ENCODE measurements around the gene PLEKHB1.

Gene PLEKHB1

GRCh38 chr11:73653996-73654395 is 7.6 kb downstream of the PLEKHB1 start:
- TF ChIP-seq, protein P1, sequence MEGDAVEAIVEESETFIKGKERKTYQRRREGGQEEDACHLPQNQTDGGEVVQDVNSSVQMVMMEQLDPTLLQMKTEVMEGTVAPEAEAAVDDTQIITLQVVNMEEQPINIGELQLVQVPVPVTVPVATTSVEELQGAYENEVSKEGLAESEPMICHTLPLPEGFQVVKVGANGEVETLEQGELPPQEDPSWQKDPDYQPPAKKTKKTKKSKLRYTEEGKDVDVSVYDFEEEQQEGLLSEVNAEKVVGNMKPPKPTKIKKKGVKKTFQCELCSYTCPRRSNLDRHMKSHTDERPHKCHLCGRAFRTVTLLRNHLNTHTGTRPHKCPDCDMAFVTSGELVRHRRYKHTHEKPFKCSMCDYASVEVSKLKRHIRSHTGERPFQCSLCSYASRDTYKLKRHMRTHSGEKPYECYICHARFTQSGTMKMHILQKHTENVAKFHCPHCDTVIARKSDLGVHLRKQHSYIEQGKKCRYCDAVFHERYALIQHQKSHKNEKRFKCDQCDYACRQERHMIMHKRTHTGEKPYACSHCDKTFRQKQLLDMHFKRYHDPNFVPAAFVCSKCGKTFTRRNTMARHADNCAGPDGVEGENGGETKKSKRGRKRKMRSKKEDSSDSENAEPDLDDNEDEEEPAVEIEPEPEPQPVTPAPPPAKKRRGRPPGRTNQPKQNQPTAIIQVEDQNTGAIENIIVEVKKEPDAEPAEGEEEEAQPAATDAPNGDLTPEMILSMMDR (conservative IDR thresholded peaks at IDR 0.05; ENCODE audit: low read depth, low read length) = no peak
- H3K4me3 ChIP-seq (ENCODE audit: low read length) = no peak overlapping the region
- DNase-seq (ENCODE audit: low read depth) = no peak

GRCh38 chr11:73654482-73655021 is 8.2 kb downstream of the PLEKHB1 start:
- TF ChIP-seq, protein P1 (conservative IDR thresholded peaks at IDR 0.05; ENCODE audit: low read depth, low read length) = no peak
- no peak overlapping the region for H3K4me3 ChIP-seq (ENCODE audit: low read length)

DNA sequence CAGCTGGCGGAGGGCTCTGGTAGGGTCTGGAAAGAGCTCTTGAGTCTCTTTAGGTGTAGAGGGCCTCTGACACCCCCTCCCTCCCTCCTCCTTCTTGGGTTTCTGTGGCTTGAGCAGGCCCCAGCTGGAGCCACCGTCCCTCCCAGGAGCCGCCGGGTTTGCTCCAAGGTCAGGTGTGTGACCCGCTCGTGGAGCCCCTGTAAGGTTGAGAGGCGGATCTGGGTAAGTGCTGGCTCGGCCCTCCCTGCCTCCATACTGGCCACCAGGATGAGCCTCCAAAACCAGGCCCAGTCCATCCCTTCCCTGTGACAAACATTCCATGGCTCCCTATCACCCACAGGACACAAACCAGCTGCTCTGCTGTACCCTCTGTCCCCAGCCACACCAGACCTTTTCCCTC is 9.3 kb downstream of the PLEKHB1 start:
- TF ChIP-seq, protein P1 (conservative IDR thresholded peaks at IDR 0.05; ENCODE audit: low read depth, low read length) = no peak
- DNase-seq (ENCODE audit: low read depth) = no peak
- no peak overlapping the region for H3K4me3 ChIP-seq (ENCODE audit: low read length)

More at GRCh38 chr11:73654482-73655021, 8.2 kb downstream of the PLEKHB1 start:
- no peak for DNase-seq (ENCODE audit: low read depth)

GRCh38 chr11:73656985-73657384 is 10.6 kb downstream of the PLEKHB1 start:
- no peak overlapping the region for H3K4me3 ChIP-seq (ENCODE audit: low read length)
- DNase-seq (ENCODE audit: low read depth) = no peak
- TF ChIP-seq, protein P1 (conservative IDR thresholded peaks at IDR 0.05; ENCODE audit: low read depth, low read length) = no peak

- TF ChIP-seq, protein P1 (conservative IDR thresholded peaks at IDR 0.05; ENCODE audit: low read depth, low read length) = no peak
- DNase-seq (ENCODE audit: low read depth) = no peak
- H3K4me3 ChIP-seq (ENCODE audit: low read length) = no peak overlapping the region
These were observed 13.6 kb downstream of the PLEKHB1 start for GRCh38 chr11:73659961-73660360.

DNA sequence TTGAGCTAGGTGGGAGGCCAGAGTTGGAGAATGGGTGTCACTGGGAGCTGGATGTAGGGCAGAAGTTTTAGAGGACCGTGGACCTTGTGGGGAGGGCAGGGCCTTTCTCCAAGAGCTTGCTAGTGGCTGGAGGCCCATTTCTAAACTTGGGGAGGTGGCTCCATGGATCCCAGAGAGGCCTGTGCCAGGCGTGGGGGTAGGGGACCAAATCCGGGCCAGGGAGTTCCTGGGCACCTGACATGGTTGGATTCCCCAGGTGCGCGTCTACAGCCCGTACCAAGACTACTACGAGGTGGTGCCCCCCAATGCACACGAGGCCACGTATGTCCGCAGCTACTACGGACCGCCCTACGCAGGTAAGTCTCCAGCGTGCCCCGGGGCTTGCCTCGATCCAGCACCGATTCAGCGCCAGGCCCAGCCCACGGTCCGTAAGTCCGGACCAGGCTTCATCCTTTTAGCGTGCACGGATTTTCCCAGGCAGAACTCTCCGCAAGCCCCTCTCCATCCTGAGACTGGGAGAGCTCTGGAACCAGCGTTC is 14.2 kb downstream of the PLEKHB1 start:
- TF ChIP-seq, protein P1 (conservative IDR thresholded peaks at IDR 0.05; ENCODE audit: low read depth, low read length) = no peak
- no peak for DNase-seq (ENCODE audit: low read depth)
- peak overlapping the region; percentile 12 for H3K4me3 ChIP-seq (ENCODE audit: low read length)

GRCh38 chr11:73661035-73661628 is 14.8 kb downstream of the PLEKHB1 start:
- TF ChIP-seq, protein P1 (conservative IDR thresholded peaks at IDR 0.05; ENCODE audit: low read depth, low read length) = peak; percentile 95
- H3K4me3 ChIP-seq (ENCODE audit: low read length) = peak overlapping the region; percentile 12
- no peak for DNase-seq (ENCODE audit: low read depth)
